HG03354 (cell line): Measurements from ENCODE around the gene SLC28A3.
"Not testable (repeated sequence)": the region's sequence is repeated elsewhere in the genome, so short reads cannot be mapped to it uniquely, and the experiment has no call there.

Experiments
- ATAC-seq: cut with Tn5 transposase; IDR thresholded peaks from one replicate; pipeline ENCODE4 v1.9.1; 2021; ENCODE audit warnings: mild to moderate bottlenecking; ENCODE audit not compliant: unreplicated experiment, poor library complexity, severe bottlenecking

SLC28A3 gene

DNA sequence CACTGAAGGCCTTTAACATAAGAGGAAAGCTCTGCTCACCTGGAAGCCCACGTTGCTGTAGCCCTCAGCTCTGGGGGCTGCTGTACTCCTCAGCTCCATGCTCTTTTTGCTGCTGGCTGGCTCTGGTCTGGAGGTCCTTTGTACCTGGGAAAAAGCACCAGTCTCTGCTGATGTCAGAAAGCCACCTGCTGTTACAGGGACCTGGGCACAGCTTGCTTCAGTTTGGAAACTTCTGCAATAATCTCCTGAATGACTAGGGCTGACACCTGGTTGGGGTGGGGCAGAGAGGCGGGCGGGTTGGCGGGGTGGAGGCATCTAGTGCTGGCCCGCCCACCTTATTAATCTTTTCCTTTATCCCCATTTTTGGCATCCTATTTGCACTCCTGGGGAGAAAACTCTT lies at the start of gene SLC28A3:
SLC28A3 (minus strand) TSS at position 224 of the 400 bp plus-strand sequence; CDS start at position 99, 125 bp downstream.
- ATAC-seq: no peak

GRCh38 chr9:84390254-84390653 lies 49.7 kb upstream of the SLC28A3 start:
- not testable (repeated sequence) for ATAC-seq

GRCh38 chr9:84387821-84388220 lies 47.3 kb upstream of the SLC28A3 start:
- ATAC-seq: no peak

DNA sequence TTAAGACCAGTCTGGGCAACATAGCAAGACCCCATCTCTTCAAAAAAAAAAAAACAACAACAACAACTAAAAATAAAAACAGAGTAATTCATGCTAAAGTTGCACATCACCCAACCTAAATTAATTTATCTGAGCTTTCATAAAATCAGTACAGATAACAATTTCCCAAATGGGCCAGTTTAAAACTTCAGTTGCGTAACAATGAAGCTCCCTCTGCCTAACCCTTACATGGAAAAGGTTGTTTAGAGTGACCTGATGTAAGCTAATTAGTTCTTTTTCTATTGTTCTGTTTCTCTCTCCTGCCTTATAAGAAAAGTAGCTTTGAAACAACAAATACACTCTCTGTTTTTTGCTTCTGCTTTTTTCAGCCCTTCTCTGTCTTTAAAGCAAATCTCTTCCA lies 46.2 kb upstream of the SLC28A3 start:
- ATAC-seq: no peak

DNA sequence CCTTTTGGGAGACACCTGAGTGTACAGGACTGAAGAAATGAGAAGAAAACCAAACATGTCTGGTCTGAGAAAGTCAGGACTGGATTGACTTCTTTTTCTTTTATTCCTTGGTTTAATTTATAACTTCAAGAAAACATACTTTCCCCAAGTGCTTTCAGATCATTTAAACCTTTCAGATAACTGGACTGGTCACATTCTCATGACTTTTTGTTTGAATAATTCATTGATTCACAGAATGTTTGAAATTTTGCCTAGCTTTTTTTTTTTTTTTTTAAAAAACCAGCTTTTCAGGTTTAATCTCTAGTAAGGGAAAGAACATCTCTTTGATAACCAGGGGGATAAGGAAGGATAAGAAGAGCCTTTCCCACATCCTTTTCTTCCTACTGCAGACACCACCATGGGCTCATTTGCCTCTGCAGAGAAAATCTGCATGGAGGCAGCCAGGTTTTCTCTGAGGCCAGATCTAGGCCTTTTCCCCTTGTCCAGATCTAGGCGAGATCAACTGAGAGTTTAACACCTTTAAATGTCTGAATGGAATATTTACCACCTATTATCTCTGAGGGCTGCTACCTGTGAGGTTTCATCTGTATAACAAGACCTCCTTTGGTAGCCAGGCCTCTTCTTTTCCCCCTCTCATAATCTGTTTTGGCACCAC lies 45.0 kb upstream of the SLC28A3 start:
- no peak for ATAC-seq

DNA sequence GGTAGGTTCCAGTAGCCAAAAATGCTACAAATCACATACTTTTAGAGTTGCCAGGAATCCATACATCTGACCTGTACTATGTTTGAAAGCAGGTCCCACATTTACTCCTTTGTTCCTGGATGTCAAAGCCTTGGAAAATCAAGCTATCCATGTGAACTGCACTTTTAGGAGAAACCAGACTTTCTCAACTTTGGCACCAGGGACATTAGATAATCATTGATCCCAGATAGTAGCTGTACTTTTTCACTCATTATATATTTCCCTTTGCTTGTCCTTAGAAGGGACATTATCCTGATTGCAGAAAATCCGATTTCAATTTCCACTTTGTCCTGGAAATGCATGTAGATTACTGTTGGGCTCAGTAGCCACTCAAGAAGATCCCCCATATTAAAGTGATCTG lies 44.1 kb upstream of the SLC28A3 start:
- no peak for ATAC-seq

DNA sequence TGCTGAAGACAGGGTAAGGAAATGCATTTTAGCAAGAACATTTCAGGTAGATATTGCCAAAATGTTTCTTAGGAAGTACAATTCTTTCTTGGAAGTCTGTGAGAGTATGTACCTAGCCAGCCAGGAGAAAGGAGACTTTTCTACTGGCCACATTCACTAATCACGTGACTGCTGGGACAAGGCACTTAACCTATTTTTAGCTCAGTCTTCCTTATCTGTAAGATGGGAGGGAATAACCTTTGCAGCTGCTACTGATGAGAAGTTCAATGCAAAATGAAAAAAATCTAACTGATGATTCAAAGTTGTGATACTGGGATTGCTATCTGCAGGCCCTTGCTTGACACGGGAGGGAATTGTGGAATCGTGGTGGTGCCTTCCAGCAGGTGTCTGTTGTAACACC lies 42.6 kb upstream of the SLC28A3 start:
- no peak for ATAC-seq

- no peak for ATAC-seq
Measured at GRCh38 chr9:84382720-84383119, 42.2 kb upstream of the SLC28A3 start.

DNA sequence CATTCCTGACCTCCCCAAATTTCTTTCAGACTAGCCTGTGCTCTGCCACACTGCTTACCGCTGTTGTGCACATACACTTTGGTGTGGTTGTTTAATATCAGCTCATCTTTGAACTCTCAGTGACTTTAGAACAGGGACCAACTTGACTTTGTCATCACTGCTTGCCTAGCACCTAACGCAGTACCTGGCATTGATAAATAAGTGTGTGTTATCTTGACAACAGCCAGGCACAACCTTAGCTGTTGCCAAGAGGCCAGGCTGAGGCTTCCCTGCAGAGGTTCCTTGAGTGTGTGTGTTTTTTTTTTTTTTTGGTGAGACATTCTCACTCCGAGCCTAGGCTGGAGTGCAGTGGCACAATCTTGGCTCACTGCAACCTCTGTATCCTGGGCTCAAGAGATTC lies 41.0 kb upstream of the SLC28A3 start:
- no peak for ATAC-seq

- ATAC-seq: no peak
Measured at GRCh38 chr9:84379740-84380139, 39.2 kb upstream of the SLC28A3 start.

- ATAC-seq: no peak
Measured at GRCh38 chr9:84375954-84376353, 35.4 kb upstream of the SLC28A3 start.

GRCh38 chr9:84374516-84374915 lies 34.0 kb upstream of the SLC28A3 start:
- no peak for ATAC-seq

DNA sequence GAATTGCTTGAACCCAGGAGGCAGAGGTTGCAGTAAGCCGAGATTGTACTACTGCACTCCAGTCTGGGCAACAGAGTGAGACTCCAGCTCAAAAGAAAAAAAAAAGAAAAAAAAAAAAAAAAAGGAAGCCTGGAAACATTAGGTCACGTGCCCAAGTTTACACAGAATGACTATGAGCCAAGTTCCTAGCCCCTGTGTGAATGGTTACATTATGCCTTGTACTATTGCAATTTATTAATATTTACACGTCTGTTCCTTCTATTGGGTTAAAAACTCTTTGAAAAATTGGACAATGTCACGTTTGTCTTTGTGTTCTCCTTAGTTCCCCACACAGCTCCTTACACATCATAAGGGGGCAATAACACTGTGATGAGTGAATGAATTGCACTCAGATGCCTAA lies 33.5 kb upstream of the SLC28A3 start:
- ATAC-seq: no peak

DNA sequence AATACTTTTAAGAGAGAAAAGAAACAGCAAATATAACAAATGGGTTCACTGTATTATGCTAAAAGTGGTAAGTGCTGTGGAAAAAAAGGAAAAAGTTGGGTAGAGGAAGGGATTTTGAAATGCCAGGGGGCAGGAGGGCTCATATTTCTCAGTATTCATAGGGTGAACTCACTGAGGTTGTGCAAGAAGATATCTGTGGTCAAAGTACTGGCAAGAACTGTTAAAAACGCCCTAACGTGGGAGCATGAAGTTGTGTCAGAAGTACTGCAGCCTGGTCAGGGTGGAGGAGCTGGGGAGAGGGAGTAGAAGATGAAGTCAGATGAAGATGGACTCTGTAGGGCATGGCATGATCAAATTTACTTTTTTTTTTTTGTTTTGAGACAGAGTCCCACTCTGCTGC lies 31.2 kb upstream of the SLC28A3 start:
- ATAC-seq: no peak

DNA sequence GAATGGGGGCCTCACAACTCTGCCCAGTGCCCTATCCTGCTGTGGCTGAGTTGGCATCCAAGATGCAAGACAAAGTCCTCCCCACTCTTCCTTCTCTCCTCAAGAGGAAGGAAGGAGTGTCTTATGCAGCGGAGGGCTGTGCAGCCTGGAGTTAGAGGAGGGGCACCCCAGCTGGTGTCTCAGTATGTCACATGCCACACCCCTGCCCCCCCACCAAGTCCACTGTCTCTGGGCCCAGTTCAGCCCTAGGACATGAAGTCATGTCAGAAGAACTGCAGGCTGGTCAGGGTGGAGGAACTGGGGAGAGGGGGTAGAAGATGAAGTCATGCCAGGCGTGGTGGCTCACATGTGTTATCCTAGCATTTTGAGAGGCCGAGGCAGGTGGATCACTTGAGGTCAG lies 28.0 kb upstream of the SLC28A3 start:
- ATAC-seq: no peak

DNA sequence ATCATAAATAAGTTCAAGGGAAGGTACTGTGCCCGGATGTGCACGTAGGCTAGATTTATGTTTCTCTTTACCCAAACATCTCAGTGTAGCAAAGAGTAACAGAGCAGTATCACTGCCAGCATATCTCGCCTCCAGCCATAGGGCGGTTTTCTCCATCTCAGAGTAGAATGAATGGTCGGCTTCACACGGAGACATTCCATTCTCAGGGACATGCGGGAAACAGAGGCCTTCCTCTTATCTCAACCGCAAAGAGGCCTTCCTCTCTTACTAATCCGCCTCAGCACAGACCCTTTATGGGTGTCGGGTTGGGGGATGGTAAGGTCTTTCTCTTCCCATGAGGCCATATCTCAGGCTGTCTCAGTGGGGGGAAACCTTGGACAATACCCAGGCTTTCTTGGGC lies 27.2 kb upstream of the SLC28A3 start:
- not testable (repeated sequence) for ATAC-seq

DNA sequence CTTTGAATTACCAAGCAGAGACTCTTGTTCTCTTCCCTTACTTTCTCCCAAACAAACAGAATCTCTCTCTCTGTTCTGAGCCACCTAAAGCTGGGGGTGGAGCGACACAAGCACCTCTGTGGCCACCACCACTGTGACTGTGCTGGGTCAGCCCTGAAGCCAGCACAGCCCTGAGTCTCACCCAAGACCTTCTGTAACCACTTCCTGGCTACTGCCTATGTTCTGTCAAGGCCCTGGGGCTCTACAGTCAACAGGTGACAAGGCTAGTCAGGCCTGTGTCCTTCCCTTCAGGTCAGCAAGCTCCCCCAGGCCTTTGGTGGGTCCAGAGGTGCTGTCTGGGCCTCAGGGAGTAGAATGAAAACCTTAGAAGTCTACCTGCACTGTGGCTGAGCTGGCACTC lies 26.1 kb upstream of the SLC28A3 start:
- ATAC-seq: no peak

- ATAC-seq: not testable (repeated sequence)
Measured at GRCh38 chr9:84364894-84365490, 24.4 kb upstream of the SLC28A3 start.

GRCh38 chr9:84361645-84362044 lies 21.1 kb upstream of the SLC28A3 start:
- no peak for ATAC-seq

DNA sequence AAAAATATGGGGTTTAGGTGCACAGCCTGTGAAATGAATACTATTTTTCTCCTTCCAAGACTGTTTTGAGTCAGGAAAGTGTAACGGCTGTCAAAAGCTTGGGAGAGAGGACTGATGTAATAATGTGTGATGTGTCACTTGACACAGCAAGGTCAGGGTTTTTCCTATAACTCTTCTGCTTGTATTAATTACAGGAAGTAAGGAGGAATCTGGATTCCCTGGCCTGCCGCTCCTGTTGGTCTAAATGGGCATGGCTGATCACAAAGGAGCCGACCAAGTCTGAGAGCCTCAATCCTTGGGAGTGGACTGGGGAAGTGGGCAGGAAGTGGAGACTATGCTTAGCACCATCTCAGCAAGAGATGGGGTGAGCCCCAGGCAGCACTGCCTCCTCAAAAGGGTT lies 16.7 kb upstream of the SLC28A3 start:
- ATAC-seq: no peak

DNA sequence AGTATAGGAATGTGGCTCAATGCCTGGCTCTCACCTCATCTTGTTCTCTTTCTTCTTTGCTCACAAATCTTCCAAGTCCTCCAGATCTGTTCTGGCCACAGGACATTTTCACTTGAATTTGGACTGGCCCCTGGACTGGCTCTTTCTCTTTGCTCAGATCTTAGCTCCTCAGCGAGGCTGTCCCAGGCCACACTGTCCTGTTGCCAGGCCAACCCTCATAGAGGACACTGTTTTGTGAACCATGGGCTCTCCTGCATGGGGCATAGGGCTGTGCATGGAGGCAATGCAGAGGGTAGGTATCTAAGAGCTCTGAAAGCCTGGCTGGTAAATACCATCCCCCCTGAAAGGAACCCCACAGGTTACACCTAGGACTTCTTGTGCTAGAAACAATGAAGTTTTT lies 13.5 kb upstream of the SLC28A3 start:
- no peak for ATAC-seq

GRCh38 chr9:84349671-84350070 lies 9.1 kb upstream of the SLC28A3 start:
- ATAC-seq: no peak
